ENCODE measurements around the gene COL9A1. TPM values are rescaled to one million over a fixed set of nuclear protein-coding genes. Genes with fewer than 3 reads are reported as not detected.

The COL9A1 gene
- polyA plus RNA-seq, 1 of the 3 experiments (the other 2 are of a cell fraction), result 0.05 TPM

DNA sequence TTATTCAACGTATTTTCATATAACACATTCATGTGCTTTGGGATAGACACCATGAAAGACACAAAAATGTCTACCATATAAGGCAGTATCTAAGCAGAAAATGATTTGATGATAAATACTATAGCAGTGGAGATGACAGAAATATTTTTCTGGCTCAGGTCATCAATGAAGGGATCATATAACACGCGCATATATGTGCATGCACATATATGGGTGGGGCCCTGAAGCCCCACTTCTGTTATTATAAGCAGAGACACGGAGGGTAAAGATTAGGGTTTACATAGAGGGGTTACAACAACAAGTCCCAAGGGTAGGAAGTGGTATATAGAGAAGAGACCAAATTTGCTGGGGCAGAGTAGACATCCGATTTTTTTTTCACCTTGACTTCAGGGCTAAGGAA is 16.0 kb downstream of the COL9A1 start:
- H2AFZ ChIP-seq (ENCODE audit: low read depth), result no peak overlapping the region
- no peak overlapping the region for H3K4me2 ChIP-seq
- no peaks in the 10 kb centered on the region for H3K9me3 ChIP-seq
- no peak overlapping the region for H3K4me3 ChIP-seq (ENCODE audit: low read depth in 2 of 2, low read length in 1 of 2)
- H3F3A ChIP-seq (replicated peaks; ENCODE audit: insufficient read depth), result no peaks in the 10 kb centered on the region
- H4K20me1 ChIP-seq (ENCODE audit: insufficient read depth), result no peaks in the 10 kb centered on the region
- no peak for DNase-seq
- no peaks in the 10 kb centered on the region for H3K27me3 ChIP-seq (ENCODE audit: insufficient read depth)
- H3K9ac ChIP-seq, result no peak overlapping the region
- no peaks in the 10 kb centered on the region; a peak in 1 of 4 replicates for H3K4me1 ChIP-seq (ENCODE audit: control insufficient read depth in 1 of 2, insufficient read depth in 2 of 2, low read depth in 1 of 2, low read length in 1 of 2)
- no peak overlapping the region for H3K27ac ChIP-seq (ENCODE audit: low read depth in 2 of 2, low read length in 1 of 2)
- no peaks in the 10 kb centered on the region for H3K79me2 ChIP-seq (ENCODE audit: insufficient read depth)
- CTCF ChIA-PET, result interaction anchor here (1.4 to 2.0 kb wide), 2 partner anchors 66 to 84 kb away, joined by 4 to 6 read pairs; no protein-coding TSS in a partner anchor
- no peak for TF ChIP-seq NRF1 (IDR thresholded peaks at IDR 0.05; ENCODE audit: low read depth, low read length)
- WGBS (ENCODE audit: low lambda C conversion rate), result 48% methylated on average over 5 of the region's 5 CpGs
- POLR2A ChIA-PET, result no interaction called here
- no peaks in the 10 kb centered on the region for H3K9me2 ChIP-seq
- H3K36me3 ChIP-seq (replicated peaks in 1 of 2; ENCODE audit: control insufficient read depth in 1 of 2, insufficient read depth in 2 of 2, low read length in 1 of 2), result no peaks in the 10 kb centered on the region

DNA sequence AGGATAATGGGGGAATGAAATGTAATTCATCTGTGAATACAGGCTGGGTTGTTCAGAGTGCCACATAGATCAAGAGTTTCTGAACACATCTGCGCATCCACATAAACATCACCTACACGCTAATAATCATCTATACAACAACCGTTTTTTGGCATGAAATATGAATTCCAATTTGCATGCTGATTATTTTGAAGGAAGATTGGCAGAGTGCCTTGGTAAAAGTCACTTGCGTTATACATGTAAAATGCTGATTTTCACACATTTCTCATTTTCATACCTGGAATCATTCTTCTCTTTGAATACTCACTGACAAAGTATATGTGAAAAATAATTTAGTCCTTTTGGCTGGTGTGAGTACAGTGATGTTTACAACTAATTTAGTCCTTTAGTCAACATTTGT is 17.7 kb downstream of the COL9A1 start:
- Histone ChIP-seq H3K9me3 (no peaks in the 10 kb centered on the region), H3K4me1 (ENCODE audit: control insufficient read depth in 1 of 2, insufficient read depth in 2 of 2, low read depth in 1 of 2, low read length in 1 of 2) (no peaks in the 10 kb centered on the region; a peak in 1 of 4 replicates), H3K79me2 (ENCODE audit: insufficient read depth) (no peaks in the 10 kb centered on the region), H3F3A (replicated peaks; ENCODE audit: insufficient read depth) (no peaks in the 10 kb centered on the region), H2AFZ (ENCODE audit: low read depth) (no peak overlapping the region), H3K27ac (ENCODE audit: low read depth in 2 of 2, low read length in 1 of 2) (no peak overlapping the region), H3K9me2 (no peaks in the 10 kb centered on the region), H4K20me1 (ENCODE audit: insufficient read depth) (no peaks in the 10 kb centered on the region), H3K9ac (no peak overlapping the region), H3K36me3 (replicated peaks in 1 of 2; ENCODE audit: control insufficient read depth in 1 of 2, insufficient read depth in 2 of 2, low read length in 1 of 2) (no peaks in the 10 kb centered on the region), H3K4me2 (no peak overlapping the region), H3K4me3 (ENCODE audit: low read depth in 2 of 2, low read length in 1 of 2) (no peak overlapping the region), H3K27me3 (ENCODE audit: insufficient read depth) (no peaks in the 10 kb centered on the region)
- 52% methylated on average over 4 of the region's 4 CpGs for WGBS (ENCODE audit: low lambda C conversion rate)
- ChIA-PET POLR2A (no interaction called here), CTCF (interaction anchor here (2.0 to 2.8 kb wide), 3 partner anchors 25 to 64 kb away, joined by 6 to 10 read pairs (median 6); no protein-coding TSS in a partner anchor)
- no peak for DNase-seq
- TF ChIP-seq GABPA (IDR thresholded peaks at IDR 0.05; ENCODE audit: low read depth) (no peak), TEAD4 (IDR thresholded peaks at IDR 0.05; ENCODE audit: borderline replicate concordance, insufficient read depth) (no peak), SIN3A (IDR thresholded peaks at IDR 0.05; ENCODE audit: borderline replicate concordance, low read depth, low read length) (no peak), NRF1 (IDR thresholded peaks at IDR 0.05; ENCODE audit: low read depth, low read length) (no peak), POLR2AphosphoS5 (IDR thresholded peaks at IDR 0.05; ENCODE audit: low read depth, low read length) (no peak), RXRA (IDR thresholded peaks at IDR 0.05; ENCODE audit: borderline replicate concordance, low read depth) (no peak), NFIC (IDR thresholded peaks at IDR 0.05; ENCODE audit: borderline replicate concordance) (no peak), RCOR1 (IDR thresholded peaks at IDR 0.05; ENCODE audit: low read length) (no peak), JUND (IDR thresholded peaks at IDR 0.05) (no peak), ELF1 (IDR thresholded peaks at IDR 0.05) (no peak)
- TF ChIP-seq, protein P1, sequence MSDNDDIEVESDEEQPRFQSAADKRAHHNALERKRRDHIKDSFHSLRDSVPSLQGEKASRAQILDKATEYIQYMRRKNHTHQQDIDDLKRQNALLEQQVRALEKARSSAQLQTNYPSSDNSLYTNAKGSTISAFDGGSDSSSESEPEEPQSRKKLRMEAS (IDR thresholded peaks at IDR 0.05; ENCODE audit: low read depth), result no peak
- TF ChIP-seq, protein P2, sequence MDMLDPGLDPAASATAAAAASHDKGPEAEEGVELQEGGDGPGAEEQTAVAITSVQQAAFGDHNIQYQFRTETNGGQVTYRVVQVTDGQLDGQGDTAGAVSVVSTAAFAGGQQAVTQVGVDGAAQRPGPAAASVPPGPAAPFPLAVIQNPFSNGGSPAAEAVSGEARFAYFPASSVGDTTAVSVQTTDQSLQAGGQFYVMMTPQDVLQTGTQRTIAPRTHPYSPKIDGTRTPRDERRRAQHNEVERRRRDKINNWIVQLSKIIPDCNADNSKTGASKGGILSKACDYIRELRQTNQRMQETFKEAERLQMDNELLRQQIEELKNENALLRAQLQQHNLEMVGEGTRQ (IDR thresholded peaks at IDR 0.05; ENCODE audit: borderline replicate concordance, low read depth, low read length), result no peak
